SU-DHL-6 (cell line): ENCODE data around the gene ARHGDIA.

Experiments used
- H2AFZ ChIP-seq: fragments of 200-600 bp; sonication (generic); 2 replicates; pipeline ENCODE4 v1.6.1; 2014; ENCODE audit warnings: low read depth, mild to moderate bottlenecking, moderate library complexity, mixed read lengths, antibody characterized with exemption, low read length; ENCODE audit not compliant: severe bottlenecking
- H3F3A ChIP-seq: fragments of 200-600 bp; shearing (Covaris generic); 2 replicates; pipeline ENCODE4 v1.6.0; 2016; ENCODE audit warnings: antibody characterized with exemption, mild to moderate bottlenecking; ENCODE audit not compliant: insufficient read depth
- H3K27ac ChIP-seq: fragments of 200-600 bp; sonication (generic); 2 replicates; pipeline ENCODE4 v1.5.1; 2016; ENCODE audit warnings: low read depth, mild to moderate bottlenecking, low read length, moderate library complexity, mixed read lengths
- H3K27me3 ChIP-seq: fragments of 200-600 bp; sonication (generic), shearing (Covaris generic); 2 replicates; pipeline ENCODE4 v1.6.0; 2014; ENCODE audit warnings: mild to moderate bottlenecking, low read length
- H3K36me3 ChIP-seq: fragments of 200-600 bp; sonication (generic); 2 replicates; pipeline ENCODE4 v1.6.1; 2014; ENCODE audit warnings: mild to moderate bottlenecking, low read length, mixed read lengths
- H3K4me2 ChIP-seq: fragments of 300-600, 200-600 bp; shearing (Covaris generic), sonication (generic); 2 replicates; pipeline ENCODE4 v1.6.0; 2014; ENCODE audit warnings: low read length, low read depth, mild to moderate bottlenecking; ENCODE audit not compliant: poor library complexity, severe bottlenecking
- H3K4me3 ChIP-seq: fragments of 200-600 bp; sonication (generic); 2 replicates; pipeline ENCODE4 v1.5.1; 2014; ENCODE audit warnings: antibody characterized with exemption, low read length, mild to moderate bottlenecking, mixed read lengths; ENCODE audit not compliant: insufficient read depth, poor library complexity, severe bottlenecking
- H3K79me2 ChIP-seq: fragments of 200-600 bp; sonication (generic); 2 replicates; pipeline ENCODE4 v1.6.1; 2014; ENCODE audit warnings: mild to moderate bottlenecking, low read length, moderate library complexity; ENCODE audit not compliant: insufficient read depth
- H3K9ac ChIP-seq: fragments of 200-600 bp; sonication (generic); 2 replicates; pipeline ENCODE4 v1.7.0; 2014; ENCODE audit warnings: mild to moderate bottlenecking, low read length
- H3K9me2 ChIP-seq: fragments of 200-600 bp; sonication (generic); replicated peaks from 2 replicates; pipeline ENCODE4 v1.6.1; 2014; ENCODE audit warnings: low read length; ENCODE audit not compliant: insufficient read depth
- H3K9me3 ChIP-seq: fragments of 200-600 bp; sonication (generic); 2 replicates; pipeline ENCODE4 v1.6.1; 2014; ENCODE audit warnings: low read length, mixed read lengths; ENCODE audit not compliant: insufficient read depth
- H4K20me1 ChIP-seq: fragments of 200-600 bp; sonication (generic); 2 replicates; pipeline ENCODE4 v1.6.1; 2014; ENCODE audit warnings: low read depth, mild to moderate bottlenecking, antibody characterized with exemption, low read length, moderate library complexity, mixed read lengths
- EZH2phosphoT487 ChIP-seq: fragments of 200-600 bp; sonication (generic), shearing (Covaris generic); conservative IDR thresholded peaks from 2 replicates; pipeline ENCODE4 v1.6.1; 2018; ENCODE audit warnings: mild to moderate bottlenecking, antibody characterized with exemption, low read length, moderate library complexity, mixed read lengths
- TF ChIP-seq, protein P1 (sequence below): fragments of 200-600 bp; sonication (generic); IDR thresholded peaks from one replicate; pipeline ENCODE4 v1.5.1; 2017; ENCODE audit warnings: antibody characterized with exemption, mild to moderate bottlenecking, low read length, moderate library complexity; ENCODE audit not compliant: insufficient read depth, poor library complexity, severe bottlenecking

The ARHGDIA gene

DNA sequence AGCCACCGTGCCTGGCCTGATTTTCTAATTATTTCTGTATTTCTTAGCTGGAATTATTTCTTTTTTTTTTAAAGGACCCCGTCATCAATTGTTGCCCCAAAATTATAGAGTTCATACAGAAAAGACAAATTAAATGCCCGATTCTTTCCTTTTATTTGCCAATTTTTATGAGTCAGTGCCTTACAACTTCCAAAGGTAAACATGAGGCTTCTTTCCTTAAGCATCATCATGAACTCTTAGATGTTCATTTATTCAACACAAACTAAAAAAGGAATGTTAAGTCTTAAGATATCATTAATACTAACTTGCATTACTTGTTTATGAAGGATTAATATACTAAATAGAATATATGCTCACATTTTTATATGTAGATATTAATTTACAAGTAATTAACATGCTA lies 7.2 kb upstream of the ARHGDIA start:
- Histone ChIP-seq H3K9ac (no peak overlapping the region), H3K36me3 (peaks cover 22% of the 10 kb centered on the region), H3K79me2 (0 out of 2 replicates have a peak, but pooled peaks cover 9% of the 10 kb centered on the region)

DNA sequence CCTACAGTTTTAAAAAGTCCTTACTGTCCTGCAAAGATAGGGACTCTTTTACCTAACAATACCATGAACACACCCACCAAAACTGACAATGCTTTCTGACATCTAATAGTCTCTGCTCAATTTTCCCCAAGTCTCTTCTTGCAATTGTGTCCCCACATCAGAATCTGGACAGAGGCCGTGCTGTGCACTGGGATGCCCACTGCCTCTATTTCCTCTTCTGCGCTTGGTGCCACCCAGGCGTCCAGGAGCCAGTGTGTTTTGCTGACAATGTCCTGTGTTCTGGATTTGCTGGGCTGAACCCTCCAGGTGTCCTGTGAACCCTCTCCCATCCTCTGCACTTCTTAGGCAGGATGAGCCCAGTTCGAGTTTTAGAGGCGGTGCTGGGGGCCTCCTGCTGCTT lies 6.4 kb upstream of the ARHGDIA start:
- peaks cover 43% of the 10 kb centered on the region for H3F3A ChIP-seq

More for the DNA sequence above, 7.2 kb upstream of the ARHGDIA start:
- Histone ChIP-seq H3F3A (peaks cover 37% of the 10 kb centered on the region), H3K9me2 (no peaks in the 10 kb centered on the region), H3K27me3 (no peaks in the 10 kb centered on the region), H4K20me1 (no peaks in the 10 kb centered on the region), H3K9me3 (no peaks in the 10 kb centered on the region), H3K4me3 (no peak overlapping the region), H3K27ac (no peak overlapping the region), H3K4me2 (no peak overlapping the region), H2AFZ (no peak overlapping the region)
- TF ChIP-seq, protein P1, sequence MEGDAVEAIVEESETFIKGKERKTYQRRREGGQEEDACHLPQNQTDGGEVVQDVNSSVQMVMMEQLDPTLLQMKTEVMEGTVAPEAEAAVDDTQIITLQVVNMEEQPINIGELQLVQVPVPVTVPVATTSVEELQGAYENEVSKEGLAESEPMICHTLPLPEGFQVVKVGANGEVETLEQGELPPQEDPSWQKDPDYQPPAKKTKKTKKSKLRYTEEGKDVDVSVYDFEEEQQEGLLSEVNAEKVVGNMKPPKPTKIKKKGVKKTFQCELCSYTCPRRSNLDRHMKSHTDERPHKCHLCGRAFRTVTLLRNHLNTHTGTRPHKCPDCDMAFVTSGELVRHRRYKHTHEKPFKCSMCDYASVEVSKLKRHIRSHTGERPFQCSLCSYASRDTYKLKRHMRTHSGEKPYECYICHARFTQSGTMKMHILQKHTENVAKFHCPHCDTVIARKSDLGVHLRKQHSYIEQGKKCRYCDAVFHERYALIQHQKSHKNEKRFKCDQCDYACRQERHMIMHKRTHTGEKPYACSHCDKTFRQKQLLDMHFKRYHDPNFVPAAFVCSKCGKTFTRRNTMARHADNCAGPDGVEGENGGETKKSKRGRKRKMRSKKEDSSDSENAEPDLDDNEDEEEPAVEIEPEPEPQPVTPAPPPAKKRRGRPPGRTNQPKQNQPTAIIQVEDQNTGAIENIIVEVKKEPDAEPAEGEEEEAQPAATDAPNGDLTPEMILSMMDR: no peak
- no peak for TF ChIP-seq EZH2phosphoT487

DNA sequence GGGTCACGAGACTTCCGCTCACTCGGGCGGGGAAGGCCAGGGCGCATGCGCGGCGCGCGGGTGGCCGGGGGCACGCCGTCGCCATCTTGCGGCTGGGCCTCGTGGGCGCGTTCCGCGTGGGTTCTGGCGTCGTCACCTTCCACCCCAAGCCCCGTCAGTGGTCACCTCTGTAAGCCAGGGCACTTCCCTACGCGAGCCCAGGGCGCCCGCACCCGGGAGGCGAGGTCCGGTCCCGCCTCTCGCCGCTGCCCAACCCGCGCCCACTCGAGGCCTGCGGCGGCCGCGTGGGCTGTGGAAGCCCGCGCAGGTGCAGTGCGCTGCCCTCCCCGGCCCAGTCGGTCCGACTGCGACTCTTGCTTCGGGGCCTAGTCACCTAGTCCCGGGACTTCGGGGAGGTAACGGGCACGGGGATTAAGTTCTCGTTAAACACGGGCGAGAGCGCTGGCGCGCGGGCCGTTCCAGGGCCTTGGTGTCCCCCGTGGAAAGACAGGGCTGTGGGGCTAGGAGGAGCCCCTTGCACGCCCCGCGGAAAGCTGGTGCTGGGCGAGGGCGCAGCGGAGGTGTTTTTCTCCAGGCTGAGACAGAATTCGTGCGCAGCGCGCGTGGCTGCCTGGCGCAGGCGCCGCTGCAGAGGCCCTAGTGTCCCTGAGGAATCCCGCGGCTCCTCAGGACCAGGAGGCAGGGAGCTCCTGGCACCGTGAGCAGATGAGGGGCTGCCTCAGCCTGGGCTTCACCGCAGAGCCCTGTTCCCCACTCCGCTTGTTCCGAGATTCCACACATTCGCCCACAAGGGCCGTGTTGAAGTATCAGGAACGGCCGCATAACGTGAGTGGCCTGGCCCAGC lies 472 bp upstream of the ARHGDIA start:
- Histone ChIP-seq H4K20me1 (no peaks in the 10 kb centered on the region; the same call in 1 of the 2 replicates), H3K9ac (peak overlapping the region; percentile 96), H3K4me2 (peak overlapping the region; percentile 78), H3F3A (peaks cover 52% of the 10 kb centered on the region), H3K9me2 (no peaks in the 10 kb centered on the region), H3K36me3 (0 out of 2 replicates have a peak, but pooled peaks cover 4% of the 10 kb centered on the region), H2AFZ (peak overlapping the region; percentile 44), H3K4me3 (peak overlapping the region; percentile 72), H3K27me3 (no peaks in the 10 kb centered on the region), H3K79me2 (peaks cover 21% of the 10 kb centered on the region), H3K9me3 (no peaks in the 10 kb centered on the region), H3K27ac (peak overlapping the region; percentile 87)
- TF ChIP-seq, protein P1: no peak
- TF ChIP-seq EZH2phosphoT487: no peak

More for the DNA sequence above, 6.4 kb upstream of the ARHGDIA start:
- Histone ChIP-seq H2AFZ (no peak overlapping the region), H4K20me1 (no peaks in the 10 kb centered on the region), H3K9me3 (no peaks in the 10 kb centered on the region), H3K4me2 (no peak overlapping the region), H3K9me2 (no peaks in the 10 kb centered on the region), H3K79me2 (0 out of 2 replicates have a peak, but pooled peaks cover 9% of the 10 kb centered on the region), H3K9ac (no peak overlapping the region), H3K4me3 (no peak overlapping the region), H3K27ac (no peak overlapping the region), H3K36me3 (peaks cover 22% of the 10 kb centered on the region), H3K27me3 (no peaks in the 10 kb centered on the region)
- TF ChIP-seq EZH2phosphoT487: no peak
- TF ChIP-seq, protein P1: no peak
